Measurements from ENCODE around the gene RBBP4. TPM values are rescaled to one million over a fixed set of nuclear protein-coding genes. Genes with fewer than 3 reads are reported as not detected.
A peak's percentile ranks its signal among the peaks of the same experiment; 100 is the strongest.

The RBBP4 gene
- total and polyA plus RNA-seq, 2 of the 13 experiments (the other 11 are each of a cell fraction or from before 2014, with no cell fraction given) = 64.4 to 166 TPM

DNA sequence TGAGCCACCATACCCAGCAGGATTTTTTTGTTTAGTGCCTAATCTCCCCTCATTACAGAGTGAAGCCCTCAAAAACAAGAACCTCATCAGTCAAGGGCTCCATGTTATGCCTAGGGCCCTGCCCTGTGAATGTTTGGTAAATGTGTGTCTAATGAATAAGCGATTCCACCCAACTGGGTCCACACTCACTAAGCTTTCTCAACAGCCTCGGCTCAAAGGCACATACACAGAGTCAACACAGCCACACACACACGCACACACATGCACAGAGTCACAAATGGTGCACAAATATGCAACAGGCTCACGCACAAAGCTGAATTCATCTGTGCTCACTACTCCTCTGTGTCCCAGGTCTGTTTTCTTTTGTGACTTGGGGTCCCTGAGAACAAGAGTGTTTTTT is 63.3 kb downstream of the RBBP4 start (continued):
- TF ChIP-seq MYC (CRISPR knock-in tag; IDR thresholded peaks at IDR 0.05; ENCODE audit: borderline replicate concordance) (peak; percentile 23; the same call in 1 of the 2 replicates), CBX5 (CRISPR knock-in tag; IDR thresholded peaks at IDR 0.05; ENCODE audit: borderline replicate concordance) (peak; percentile 71; the same call in 1 of the 2 replicates), REXO4 (CRISPR knock-in tag; IDR thresholded peaks at IDR 0.05; ENCODE audit: borderline replicate concordance) (no peak), GATAD2A (CRISPR knock-in tag; IDR thresholded peaks at IDR 0.05) (peak; percentile 80), CENPT (CRISPR knock-in tag; IDR thresholded peaks at IDR 0.05; ENCODE audit: low read depth) (no peak), SCMH1 (CRISPR knock-in tag; IDR thresholded peaks at IDR 0.05; ENCODE audit: borderline replicate concordance) (no peak), TRIM24 (CRISPR knock-in tag; IDR thresholded peaks at IDR 0.05) (no peak), NRL (CRISPR knock-in tag; IDR thresholded peaks at IDR 0.05; ENCODE audit: borderline replicate concordance) (no peak), REL (CRISPR knock-in tag; conservative IDR thresholded peaks at IDR 0.05) (no peak), MAFF (IDR thresholded peaks at IDR 0.05; ENCODE audit: low read depth, low read length) (0 out of 2 replicates have a peak, but pooled peaks have one; percentile 2), ZNF510 (CRISPR knock-in tag; IDR thresholded peaks at IDR 0.05; ENCODE audit: low read depth) (no peak), ZMYM4 (CRISPR knock-in tag; IDR thresholded peaks at IDR 0.05) (0 out of 2 replicates have a peak, but pooled peaks have one; percentile 14), ZNF441 (CRISPR knock-in tag; IDR thresholded peaks at IDR 0.05; ENCODE audit: borderline replicate concordance) (peak; percentile 64), SMC3 (IDR thresholded peaks at IDR 0.05; ENCODE audit: low read length) (0 out of 2 replicates have a peak, but pooled peaks have one; percentile 22), RAD21 (CRISPR knock-in tag; IDR thresholded peaks at IDR 0.05) (no peak)
- TF ChIP-seq, protein P1, sequence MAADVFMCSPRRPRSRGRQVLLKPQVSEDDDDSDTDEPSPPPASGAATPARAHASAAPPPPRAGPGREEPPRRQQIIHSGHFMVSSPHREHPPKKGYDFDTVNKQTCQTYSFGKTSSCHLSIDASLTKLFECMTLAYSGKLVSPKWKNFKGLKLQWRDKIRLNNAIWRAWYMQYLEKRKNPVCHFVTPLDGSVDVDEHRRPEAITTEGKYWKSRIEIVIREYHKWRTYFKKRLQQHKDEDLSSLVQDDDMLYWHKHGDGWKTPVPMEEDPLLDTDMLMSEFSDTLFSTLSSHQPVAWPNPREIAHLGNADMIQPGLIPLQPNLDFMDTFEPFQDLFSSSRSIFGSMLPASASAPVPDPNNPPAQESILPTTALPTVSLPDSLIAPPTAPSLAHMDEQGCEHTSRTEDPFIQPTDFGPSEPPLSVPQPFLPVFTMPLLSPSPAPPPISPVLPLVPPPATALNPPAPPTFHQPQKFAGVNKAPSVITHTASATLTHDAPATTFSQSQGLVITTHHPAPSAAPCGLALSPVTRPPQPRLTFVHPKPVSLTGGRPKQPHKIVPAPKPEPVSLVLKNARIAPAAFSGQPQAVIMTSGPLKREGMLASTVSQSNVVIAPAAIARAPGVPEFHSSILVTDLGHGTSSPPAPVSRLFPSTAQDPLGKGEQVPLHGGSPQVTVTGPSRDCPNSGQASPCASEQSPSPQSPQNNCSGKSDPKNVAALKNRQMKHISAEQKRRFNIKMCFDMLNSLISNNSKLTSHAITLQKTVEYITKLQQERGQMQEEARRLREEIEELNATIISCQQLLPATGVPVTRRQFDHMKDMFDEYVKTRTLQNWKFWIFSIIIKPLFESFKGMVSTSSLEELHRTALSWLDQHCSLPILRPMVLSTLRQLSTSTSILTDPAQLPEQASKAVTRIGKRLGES (CRISPR knock-in tag; IDR thresholded peaks at IDR 0.05; ENCODE audit: borderline replicate concordance) = no peak
- TF ChIP-seq, protein P2, sequence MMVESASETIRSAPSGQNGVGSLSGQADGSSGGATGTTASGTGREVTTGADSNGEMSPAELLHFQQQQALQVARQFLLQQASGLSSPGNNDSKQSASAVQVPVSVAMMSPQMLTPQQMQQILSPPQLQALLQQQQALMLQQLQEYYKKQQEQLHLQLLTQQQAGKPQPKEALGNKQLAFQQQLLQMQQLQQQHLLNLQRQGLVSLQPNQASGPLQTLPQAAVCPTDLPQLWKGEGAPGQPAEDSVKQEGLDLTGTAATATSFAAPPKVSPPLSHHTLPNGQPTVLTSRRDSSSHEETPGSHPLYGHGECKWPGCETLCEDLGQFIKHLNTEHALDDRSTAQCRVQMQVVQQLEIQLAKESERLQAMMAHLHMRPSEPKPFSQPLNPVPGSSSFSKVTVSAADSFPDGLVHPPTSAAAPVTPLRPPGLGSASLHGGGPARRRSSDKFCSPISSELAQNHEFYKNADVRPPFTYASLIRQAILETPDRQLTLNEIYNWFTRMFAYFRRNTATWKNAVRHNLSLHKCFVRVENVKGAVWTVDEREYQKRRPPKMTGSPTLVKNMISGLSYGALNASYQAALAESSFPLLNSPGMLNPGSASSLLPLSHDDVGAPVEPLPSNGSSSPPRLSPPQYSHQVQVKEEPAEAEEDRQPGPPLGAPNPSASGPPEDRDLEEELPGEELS (CRISPR knock-in tag; IDR thresholded peaks at IDR 0.05) = peak; percentile 79
- TF ChIP-seq, protein P3, sequence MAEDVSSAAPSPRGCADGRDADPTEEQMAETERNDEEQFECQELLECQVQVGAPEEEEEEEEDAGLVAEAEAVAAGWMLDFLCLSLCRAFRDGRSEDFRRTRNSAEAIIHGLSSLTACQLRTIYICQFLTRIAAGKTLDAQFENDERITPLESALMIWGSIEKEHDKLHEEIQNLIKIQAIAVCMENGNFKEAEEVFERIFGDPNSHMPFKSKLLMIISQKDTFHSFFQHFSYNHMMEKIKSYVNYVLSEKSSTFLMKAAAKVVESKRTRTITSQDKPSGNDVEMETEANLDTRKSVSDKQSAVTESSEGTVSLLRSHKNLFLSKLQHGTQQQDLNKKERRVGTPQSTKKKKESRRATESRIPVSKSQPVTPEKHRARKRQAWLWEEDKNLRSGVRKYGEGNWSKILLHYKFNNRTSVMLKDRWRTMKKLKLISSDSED (CRISPR knock-in tag; IDR thresholded peaks at IDR 0.05) = no peak
- TF ChIP-seq, protein P4, sequence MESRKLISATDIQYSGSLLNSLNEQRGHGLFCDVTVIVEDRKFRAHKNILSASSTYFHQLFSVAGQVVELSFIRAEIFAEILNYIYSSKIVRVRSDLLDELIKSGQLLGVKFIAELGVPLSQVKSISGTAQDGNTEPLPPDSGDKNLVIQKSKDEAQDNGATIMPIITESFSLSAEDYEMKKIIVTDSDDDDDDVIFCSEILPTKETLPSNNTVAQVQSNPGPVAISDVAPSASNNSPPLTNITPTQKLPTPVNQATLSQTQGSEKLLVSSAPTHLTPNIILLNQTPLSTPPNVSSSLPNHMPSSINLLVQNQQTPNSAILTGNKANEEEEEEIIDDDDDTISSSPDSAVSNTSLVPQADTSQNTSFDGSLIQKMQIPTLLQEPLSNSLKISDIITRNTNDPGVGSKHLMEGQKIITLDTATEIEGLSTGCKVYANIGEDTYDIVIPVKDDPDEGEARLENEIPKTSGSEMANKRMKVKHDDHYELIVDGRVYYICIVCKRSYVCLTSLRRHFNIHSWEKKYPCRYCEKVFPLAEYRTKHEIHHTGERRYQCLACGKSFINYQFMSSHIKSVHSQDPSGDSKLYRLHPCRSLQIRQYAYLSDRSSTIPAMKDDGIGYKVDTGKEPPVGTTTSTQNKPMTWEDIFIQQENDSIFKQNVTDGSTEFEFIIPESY (CRISPR knock-in tag; IDR thresholded peaks at IDR 0.05) = peak; percentile 15; the same call in 1 of the 2 replicates
- TF ChIP-seq, protein P5, sequence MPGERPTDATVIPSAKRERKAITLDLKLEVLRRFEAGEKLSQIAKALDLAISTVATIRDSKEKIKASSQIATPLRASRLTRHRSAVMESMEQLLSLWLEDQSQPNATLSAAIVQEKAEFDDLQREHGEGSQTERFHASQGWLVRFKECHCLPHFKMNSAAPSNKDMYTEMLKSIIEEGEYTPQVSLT (CRISPR knock-in tag; IDR thresholded peaks at IDR 0.05; ENCODE audit: borderline replicate concordance, low read depth) = no peak
- TF ChIP-seq, protein P6, sequence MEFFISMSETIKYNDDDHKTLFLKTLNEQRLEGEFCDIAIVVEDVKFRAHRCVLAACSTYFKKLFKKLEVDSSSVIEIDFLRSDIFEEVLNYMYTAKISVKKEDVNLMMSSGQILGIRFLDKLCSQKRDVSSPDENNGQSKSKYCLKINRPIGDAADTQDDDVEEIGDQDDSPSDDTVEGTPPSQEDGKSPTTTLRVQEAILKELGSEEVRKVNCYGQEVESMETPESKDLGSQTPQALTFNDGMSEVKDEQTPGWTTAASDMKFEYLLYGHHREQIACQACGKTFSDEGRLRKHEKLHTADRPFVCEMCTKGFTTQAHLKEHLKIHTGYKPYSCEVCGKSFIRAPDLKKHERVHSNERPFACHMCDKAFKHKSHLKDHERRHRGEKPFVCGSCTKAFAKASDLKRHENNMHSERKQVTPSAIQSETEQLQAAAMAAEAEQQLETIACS (CRISPR knock-in tag; IDR thresholded peaks at IDR 0.05) = no peak
